Coronary artery (tissue), 2 donors: ENCODE data around the gene QPRT.
"Not testable (repeated sequence)": the region's sequence is repeated elsewhere in the genome, so short reads cannot be mapped to it uniquely, and the experiment has no call there.

ENCODE experiments used
- DNase-seq: peaks from one replicate; pipeline ENCODE4 v3.0.0-alpha.2; 2017; ENCODE audit warnings: low spot score
- H3K27ac ChIP-seq, 2 donors: fragments of 200-600 bp; sonication (generic); one replicate each; pipeline ENCODE4 v1.5.1; 2016 to 2019
- H3K4me3 ChIP-seq: fragments of 200-600 bp; sonication (generic); 2 replicates; pipeline ENCODE4 v1.5.1; 2016; ENCODE audit warnings: mild to moderate bottlenecking, moderate library complexity
- CTCF ChIP-seq: fragments of 200-600 bp; sonication (generic); IDR thresholded peaks from one replicate; pipeline ENCODE4 v1.5.1; 2019; ENCODE audit warnings: antibody characterized with exemption

QPRT gene

GRCh38 chr16:29653471-29653870, 25.5 kb upstream of the QPRT start:
- DNase-seq, result no peak
- no peak overlapping the region for H3K4me3 ChIP-seq
- no peak overlapping the region for H3K27ac ChIP-seq
- TF ChIP-seq CTCF, result no peak

GRCh38 chr16:29653890-29654289, 25.1 kb upstream of the QPRT start:
- not testable (repeated sequence) for H3K4me3 ChIP-seq, DNase-seq, H3K27ac ChIP-seq

DNA sequence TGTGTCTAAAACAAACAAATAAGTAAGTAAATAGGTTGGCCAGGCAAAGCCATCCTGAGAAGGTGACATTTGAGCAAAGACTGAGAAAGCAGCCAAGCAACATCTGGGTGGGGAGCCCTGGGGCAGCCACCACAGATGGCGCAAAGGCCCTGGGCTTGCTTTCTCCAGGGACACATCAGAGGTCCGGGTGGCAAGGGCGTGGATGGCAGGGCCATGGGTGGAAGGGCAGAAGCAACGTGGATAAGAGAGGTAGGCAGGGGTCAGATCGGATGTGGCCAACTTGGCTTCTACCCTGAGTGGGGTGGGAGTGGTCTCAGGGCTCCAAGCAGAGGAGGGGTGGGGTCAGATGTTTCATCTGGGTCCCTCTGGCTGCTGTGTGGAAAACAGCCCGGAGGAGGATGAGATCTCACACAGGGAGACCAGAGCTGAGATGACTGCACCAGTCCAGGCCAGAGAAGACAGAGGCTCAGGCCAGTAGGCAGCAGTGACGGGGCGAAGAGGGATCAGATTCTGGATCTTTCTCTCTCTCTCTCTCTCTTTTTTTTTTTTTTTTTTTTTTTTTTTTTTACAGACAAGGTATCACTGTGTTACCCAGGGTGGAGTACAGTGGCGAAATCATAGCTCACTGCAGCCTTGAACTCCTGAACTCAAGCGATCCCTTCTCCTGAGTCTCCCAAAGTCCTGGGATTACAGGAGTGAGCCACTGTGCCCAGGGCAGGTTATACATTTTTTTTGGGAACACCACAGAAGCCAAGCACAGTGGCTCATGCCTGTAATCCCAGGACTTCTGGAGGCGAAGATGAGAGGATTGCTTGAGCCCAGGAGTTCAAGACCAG, 22.1 kb upstream of the QPRT start:
- TF ChIP-seq CTCF, result no peak
- DNase-seq, result no peak

DNA sequence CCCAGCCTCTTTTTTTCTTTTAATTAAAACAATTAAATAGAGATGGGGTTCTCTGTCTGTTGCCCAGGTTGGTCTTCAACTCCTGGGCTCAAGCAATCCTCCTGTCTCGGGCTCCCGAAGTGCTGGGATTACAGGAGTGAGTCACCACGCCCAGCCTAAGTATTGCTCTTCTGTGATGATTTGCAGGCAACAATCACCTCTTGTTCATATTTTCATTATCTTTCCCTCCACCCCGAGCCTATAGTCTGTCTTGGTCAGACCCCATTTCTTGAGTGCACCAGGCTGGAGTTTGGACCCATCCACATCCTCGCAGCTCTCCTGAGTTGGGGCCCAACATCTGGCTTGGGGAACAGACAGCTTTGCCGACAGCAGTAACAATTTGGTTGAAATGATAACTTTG, 20.3 kb upstream of the QPRT start:
- no peak for TF ChIP-seq CTCF
- Histone ChIP-seq H3K4me3 (no peak overlapping the region), H3K27ac (no peak overlapping the region)
- no peak for DNase-seq

More for the DNA sequence above, 22.1 kb upstream of the QPRT start:
- no peak overlapping the region for H3K27ac ChIP-seq
- no peak overlapping the region for H3K4me3 ChIP-seq

DNA sequence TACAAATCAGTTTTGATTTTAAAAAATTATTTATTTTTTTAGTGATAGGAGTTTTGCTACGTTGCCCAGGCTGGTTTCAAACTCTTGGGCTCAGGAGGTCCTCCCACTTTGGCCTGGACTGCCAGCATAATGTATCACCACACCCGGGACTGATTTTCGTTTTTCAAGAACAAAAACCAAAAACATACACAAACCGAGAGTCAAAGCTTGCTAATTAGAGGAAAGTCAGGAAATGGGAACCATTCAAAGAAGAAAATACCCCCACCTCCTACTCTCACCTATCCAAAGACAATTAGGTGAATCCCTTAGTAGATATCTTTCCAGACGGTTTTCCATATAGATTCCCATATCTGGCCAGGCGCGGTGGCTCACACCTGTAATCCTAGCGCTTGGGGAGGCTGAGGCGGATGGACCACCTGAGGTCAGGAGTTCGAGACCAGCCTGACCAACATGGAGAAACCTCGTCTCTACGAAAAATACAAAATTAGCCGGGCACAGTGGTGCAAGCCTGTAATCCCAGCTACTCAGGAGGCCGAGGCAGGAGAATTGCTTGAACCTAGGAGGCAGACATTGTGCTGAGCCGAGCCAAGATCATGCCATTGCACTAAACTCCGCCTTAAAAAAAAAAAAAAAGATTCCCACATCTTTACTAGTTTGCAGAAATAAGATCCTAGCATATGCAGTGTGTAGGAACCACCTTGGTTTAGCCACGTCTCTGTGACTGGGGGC, 16.8 kb upstream of the QPRT start:
- no peak for TF ChIP-seq CTCF
- H3K27ac ChIP-seq, result no peak overlapping the region
- DNase-seq, result no peak
- H3K4me3 ChIP-seq, result no peak overlapping the region

DNA sequence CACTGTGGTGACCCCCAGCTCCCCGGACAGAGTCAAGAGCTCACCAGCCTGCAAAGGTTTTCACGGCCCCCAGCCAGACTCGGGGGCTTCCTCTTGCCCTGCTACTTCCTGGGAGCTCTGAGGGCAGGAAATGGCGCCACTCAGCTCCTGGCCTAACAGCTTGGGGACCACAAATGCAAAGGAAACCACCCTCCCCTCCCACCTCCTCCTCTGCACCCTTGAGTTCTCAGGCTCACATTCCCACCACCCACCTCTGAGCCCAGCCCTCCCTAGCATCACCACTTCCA, 16.3 kb upstream of the QPRT start:
- no peak for DNase-seq
- no peak for TF ChIP-seq CTCF
- H3K4me3 ChIP-seq, result peak overlapping the region; percentile 11
- H3K27ac ChIP-seq, result no peak overlapping the region

GRCh38 chr16:29663016-29663806, 15.8 kb upstream of the QPRT start, which contains the start of gene SPN:
Gene SPN, plus strand, starts transcription at chr16:29663247. Its CDS starts 482 bp downstream, at chr16:29663729.
- H3K27ac ChIP-seq, result no peak within 1 kb of the TSS
- DNase-seq, result no peak
- TF ChIP-seq CTCF, result no peak
- peak within 1 kb of the TSS; percentile 11 for H3K4me3 ChIP-seq
